Keratinocyte (primary cell): ENCODE measurements around the gene RPL27A. TPM values are rescaled to one million over a fixed set of nuclear protein-coding genes. Genes with fewer than 3 reads are reported as not detected.
A peak's percentile ranks its signal among the peaks of the same experiment; 100 is the strongest.

Experiments used
- DNase-seq: peaks from one replicate; pipeline ENCODE4 v3.0.0-alpha.2; 2011; ENCODE audit warnings: low read depth, missing footprints, low spot score
- FAIRE-seq: peaks from 2 replicates; lab custom pipeline; 2011; peaks lifted over from hg19 to GRCh38; lab: Jason Lieb, UNC
- H2AFZ ChIP-seq: 2 replicates; pipeline ENCODE4 v1.6.0; 2012; ENCODE audit warnings: low read length, control low read depth, inconsistent platforms; ENCODE audit not compliant: control insufficient read depth
- H3K27ac ChIP-seq: 2 replicates; pipeline ENCODE4 v1.5.1; 2011; ENCODE audit warnings: low read length; ENCODE audit not compliant: control insufficient read depth, insufficient read depth
- H3K27me3 ChIP-seq: 3 replicates; pipeline ENCODE4 v1.6.0; 2011; ENCODE audit warnings: low read length; ENCODE audit not compliant: control insufficient read depth, insufficient read depth; ENCODE audit errors: extremely low read depth
- H3K36me3 ChIP-seq, 2 experiments: 2 replicates in 1 of 2; 3 replicates in 1 of 2; pipeline ENCODE4 v1.5.1; 2011; ENCODE audit warnings: low read length in 2 of 2, mild to moderate bottlenecking in 1 of 2; ENCODE audit not compliant: control insufficient read depth in 2 of 2, insufficient read depth in 2 of 2; ENCODE audit errors: extremely low read depth in 1 of 2
- H3K4me1 ChIP-seq: 3 replicates; pipeline ENCODE4 v1.5.1; 2011; ENCODE audit warnings: low read length; ENCODE audit not compliant: control insufficient read depth, insufficient read depth; ENCODE audit errors: extremely low read depth
- H3K4me2 ChIP-seq: 3 replicates; pipeline ENCODE4 v1.6.0; 2011; ENCODE audit warnings: low read depth, low read length; ENCODE audit not compliant: control insufficient read depth, insufficient read depth; ENCODE audit errors: extremely low read depth
- H3K4me3 ChIP-seq, 3 experiments: fragments of 200-600 bp in 1 of 3; sonication (generic) in 1 of 3; 2 replicates in 2 of 3; 3 replicates in 1 of 3; pipeline ENCODE4 v1.5.1; 2011 to 2016; ENCODE audit warnings: low read length in 3 of 3, mild to moderate bottlenecking in 3 of 3, control low read depth in 2 of 3, inconsistent platforms in 1 of 3, low read depth in 1 of 3, mixed read lengths in 1 of 3, mixed run types in 1 of 3, moderate library complexity in 1 of 3; ENCODE audit not compliant: control insufficient read depth in 2 of 3, insufficient read depth in 2 of 3; ENCODE audit errors: extremely low read depth in 1 of 3
- H3K79me2 ChIP-seq: 2 replicates; pipeline ENCODE4 v1.6.0; 2012; ENCODE audit warnings: low read length; ENCODE audit not compliant: control insufficient read depth, insufficient read depth
- H3K9ac ChIP-seq: 3 replicates; pipeline ENCODE4 v1.6.0; 2011; ENCODE audit warnings: low read length; ENCODE audit not compliant: control insufficient read depth, insufficient read depth; ENCODE audit errors: extremely low read depth
- H3K9me1 ChIP-seq: 3 replicates; pipeline ENCODE4 v1.6.0; 2011; ENCODE audit warnings: low read length; ENCODE audit not compliant: control insufficient read depth, insufficient read depth; ENCODE audit errors: extremely low read depth
- H3K9me3 ChIP-seq: 2 replicates; pipeline ENCODE4 v1.5.1; 2012; ENCODE audit warnings: low read depth, low read length; ENCODE audit not compliant: control insufficient read depth
- H4K20me1 ChIP-seq: 3 replicates; pipeline ENCODE4 v1.6.0; 2011; ENCODE audit warnings: low read length; ENCODE audit not compliant: control insufficient read depth, insufficient read depth; ENCODE audit errors: extremely low read depth
- CTCF ChIP-seq, 3 experiments: IDR thresholded peaks in 1 of 3; conservative IDR thresholded peaks in 1 of 3; optimal IDR thresholded peaks in 1 of 3; 2 replicates in 2 of 3; 3 replicates in 1 of 3; pipeline versions ENCODE3 to v1.5.1; 2011; ENCODE audit warnings: low read length in 3 of 3, mild to moderate bottlenecking in 3 of 3, moderate library complexity in 2 of 3, control low read depth in 1 of 3, inconsistent platforms in 1 of 3; ENCODE audit not compliant: insufficient read depth in 2 of 3; ENCODE audit errors: extremely low read depth in 1 of 3
- EZH2 ChIP-seq: IDR thresholded peaks from one replicate; pipeline ENCODE4 v1.6.1; 2012; ENCODE audit warnings: inconsistent platforms, mild to moderate bottlenecking, low read length, moderate library complexity
- dilution Hi-C: fragments of 300-500 bp; cut with MboI; formaldehyde crosslinking; loops from one replicate; pipeline ENCODE4 v1.7.0; 2020; ENCODE audit warnings: low sequenced_read_pairs; ENCODE audit not compliant: extremely low pct_ligation_motif_present
- polyA plus RNA-seq, 5 experiments: library from polyadenylated mRNA; depleted of rRNA in 3 of 5; stranded (reverse) in 3 of 5; stranded (forward) in 1 of 5; unstranded in 1 of 5; fragments of >200 nt; gene quantifications; 1 replicate in 1 of 5; 2 replicates in 3 of 5; 3 replicates in 1 of 5; pipeline versions ENCODE4 v1.2.1 to v1.2.3, GENCODE V29; 2011 to 2012; ENCODE audit warnings: missing spikeins in 2 of 5, low read depth in 1 of 5, low replicate concordance in 1 of 5

Gene RPL27A
- polyA plus RNA-seq, 1 donor (not counting 4 experiments of a cell fraction or from before 2014, with no cell fraction given) = 1,483 TPM

GRCh38 chr11:8684600-8685290 is 2.2 kb downstream of the RPL27A start:
- peak overlapping the region; percentile 91 for H3K27ac ChIP-seq

GRCh38 chr11:8685306-8685705 is 2.7 kb downstream of the RPL27A start:
- peaks cover 13% of the 10 kb centered on the region for H4K20me1 ChIP-seq
- peak overlapping the region; percentile 95 for H3K4me2 ChIP-seq
- no peaks in the 10 kb centered on the region for H3K9me1 ChIP-seq
- H3K27ac ChIP-seq = no peak overlapping the region
- no peak for FAIRE-seq
- peaks cover 53% of the 10 kb centered on the region for H3K4me1 ChIP-seq
- H3K36me3 ChIP-seq = peaks cover 22 to 28% of the 10 kb centered on the region in 2 experiments
- peak overlapping the region; percentile 98 for H3K9ac ChIP-seq
- H2AFZ ChIP-seq = no peak overlapping the region
- TF ChIP-seq EZH2 (no peak), CTCF (optimal IDR thresholded peaks at IDR 0.05 in 1 of 3, IDR thresholded peaks at IDR 0.05 in 1 of 3, conservative IDR thresholded peaks at IDR 0.05 in 1 of 3; ENCODE audit: extremely low read depth in 1 of 3, insufficient read depth in 2 of 3, low read length in 3 of 3) (no peak)
- no peaks in the 10 kb centered on the region for H3K9me3 ChIP-seq
- dilution Hi-C loops = no loop called here
- H3K27me3 ChIP-seq = no peaks in the 10 kb centered on the region
- peak overlapping the region in 1 of 3 experiments; percentile 76 for H3K4me3 ChIP-seq
- H3K79me2 ChIP-seq = peaks cover 48% of the 10 kb centered on the region
- no peak for DNase-seq

More at GRCh38 chr11:8684600-8685290, 2.2 kb downstream of the RPL27A start:
- Histone ChIP-seq H3K9me3 (no peaks in the 10 kb centered on the region), H3K36me3 (peaks cover 22 to 25% of the 10 kb centered on the region in 2 experiments), H3K79me2 (peaks cover 45% of the 10 kb centered on the region), H3K4me3 (peak overlapping the region; percentile 73 to 98 (median 76)), H3K9me1 (no peaks in the 10 kb centered on the region), H4K20me1 (peaks cover 13% of the 10 kb centered on the region), H3K4me1 (peaks cover 51% of the 10 kb centered on the region), H3K27me3 (no peaks in the 10 kb centered on the region), H2AFZ (no peak overlapping the region), H3K4me2 (peak overlapping the region; percentile 95), H3K9ac (peak overlapping the region; percentile 98)
- no peak for FAIRE-seq
- no peak for DNase-seq
- dilution Hi-C loops = no loop called here
- no peak for TF ChIP-seq EZH2
- TF ChIP-seq CTCF (optimal IDR thresholded peaks at IDR 0.05 in 1 of 3, IDR thresholded peaks at IDR 0.05 in 1 of 3, conservative IDR thresholded peaks at IDR 0.05 in 1 of 3; ENCODE audit: extremely low read depth in 1 of 3, insufficient read depth in 2 of 3, low read length in 3 of 3) = no peak
